ENCODE data around the gene SYT6.

DNA sequence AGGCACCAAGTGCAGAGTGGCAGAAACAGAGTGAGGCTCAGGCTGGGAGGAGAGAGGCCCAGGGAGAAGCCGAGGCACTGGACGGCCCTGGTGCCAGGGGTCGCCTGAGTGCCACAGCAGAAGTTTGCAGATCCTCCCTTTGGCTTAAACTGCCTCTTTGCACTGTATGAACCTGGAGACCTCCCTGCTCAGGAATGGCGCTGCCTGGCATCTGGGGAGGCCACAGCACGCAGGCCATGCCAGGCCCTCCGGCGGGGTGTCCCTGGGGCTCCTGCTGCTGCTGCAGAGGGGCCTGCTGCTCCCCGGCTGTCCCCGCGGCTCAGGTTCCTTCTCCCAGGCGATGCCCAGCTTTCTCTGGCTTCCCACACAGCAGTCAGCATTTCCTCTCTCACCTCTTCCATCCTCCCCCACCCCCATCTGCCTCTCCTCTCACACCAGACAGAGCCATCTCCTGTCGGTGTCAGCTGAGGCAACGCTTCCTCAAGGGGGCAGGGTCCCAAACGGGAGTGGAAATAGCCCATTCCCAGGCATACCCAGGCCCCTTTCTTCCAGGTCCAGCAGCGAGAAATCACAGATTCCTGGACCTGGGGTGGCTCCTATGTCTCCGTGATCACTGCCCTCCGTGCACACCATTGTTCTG lies 35.2 kb downstream of the SYT6 start:
- TF ChIP-seq, protein P1, sequence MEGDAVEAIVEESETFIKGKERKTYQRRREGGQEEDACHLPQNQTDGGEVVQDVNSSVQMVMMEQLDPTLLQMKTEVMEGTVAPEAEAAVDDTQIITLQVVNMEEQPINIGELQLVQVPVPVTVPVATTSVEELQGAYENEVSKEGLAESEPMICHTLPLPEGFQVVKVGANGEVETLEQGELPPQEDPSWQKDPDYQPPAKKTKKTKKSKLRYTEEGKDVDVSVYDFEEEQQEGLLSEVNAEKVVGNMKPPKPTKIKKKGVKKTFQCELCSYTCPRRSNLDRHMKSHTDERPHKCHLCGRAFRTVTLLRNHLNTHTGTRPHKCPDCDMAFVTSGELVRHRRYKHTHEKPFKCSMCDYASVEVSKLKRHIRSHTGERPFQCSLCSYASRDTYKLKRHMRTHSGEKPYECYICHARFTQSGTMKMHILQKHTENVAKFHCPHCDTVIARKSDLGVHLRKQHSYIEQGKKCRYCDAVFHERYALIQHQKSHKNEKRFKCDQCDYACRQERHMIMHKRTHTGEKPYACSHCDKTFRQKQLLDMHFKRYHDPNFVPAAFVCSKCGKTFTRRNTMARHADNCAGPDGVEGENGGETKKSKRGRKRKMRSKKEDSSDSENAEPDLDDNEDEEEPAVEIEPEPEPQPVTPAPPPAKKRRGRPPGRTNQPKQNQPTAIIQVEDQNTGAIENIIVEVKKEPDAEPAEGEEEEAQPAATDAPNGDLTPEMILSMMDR (conservative IDR thresholded peaks at IDR 0.05 in 1 of 2, IDR thresholded peaks at IDR 0.05 in 1 of 2; ENCODE audit: low read depth in 1 of 2, low read length in 2 of 2), result no peak
- TF ChIP-seq EZH2 (IDR thresholded peaks at IDR 0.05; ENCODE audit: low read length, missing control alignments), result no peak
